Sigmoid colon (tissue), 7 donors: ENCODE results near the gene MARCHF6. TPM values are rescaled to one million over a fixed set of nuclear protein-coding genes. Genes with fewer than 3 reads are reported as not detected.

Experiments
- DNase-seq: peaks from one replicate; pipeline ENCODE4 v3.0.0-alpha.2; 2019
- H3K27ac ChIP-seq, 4 donors: fragments of 200-600 bp; sonication (generic); one replicate each; pipeline ENCODE4 v1.5.1; 2016 to 2019; ENCODE audit warnings: mild to moderate bottlenecking in 1 of 4
- H3K27me3 ChIP-seq, 3 donors: fragments of 200-600 bp; sonication (generic); one replicate each; pipeline ENCODE4 v1.5.1; 2019; ENCODE audit warnings: mild to moderate bottlenecking in 1 of 3
- H3K36me3 ChIP-seq, 4 donors: fragments of 200-600 bp; sonication (generic); one replicate each; pipeline ENCODE4 v1.5.1; 2016 to 2019
- H3K4me1 ChIP-seq, 4 donors: fragments of 200-600 bp; sonication (generic); one replicate each; pipeline ENCODE4 v1.5.1; 2017 to 2019
- H3K4me3 ChIP-seq, 4 donors: fragments of 200-600 bp; sonication (generic); one replicate each; pipeline ENCODE4 v1.5.1; 2017 to 2019; ENCODE audit warnings: mild to moderate bottlenecking in 2 of 4, moderate library complexity in 1 of 4
- H3K9me3 ChIP-seq, 4 donors: fragments of 200-600 bp in 3 of 4; sonication (generic) in 3 of 4; one replicate each; pipeline versions ENCODE4 v1.5.1 to v1.6.1; 2013 to 2019
- CTCF ChIP-seq, 4 experiments: fragments of 450-650 bp in 3 of 4; fragments of 200-600 bp in 1 of 4; IDR thresholded peaks; one replicate each; pipeline ENCODE4 v1.5.1; 2016 to 2019; ENCODE audit warnings: antibody characterized with exemption in 4 of 4, mild to moderate bottlenecking in 3 of 4, moderate library complexity in 2 of 4
- EP300 ChIP-seq, 4 donors: sonication (generic); formaldehyde crosslinking; IDR thresholded peaks; one replicate each; pipeline ENCODE4 v1.6.1; 2017; ENCODE audit warnings: antibody characterized with exemption in 4 of 4
- POLR2A ChIP-seq, 2 donors: fragments of 450-650 bp; IDR thresholded peaks; one replicate each; pipeline ENCODE4 v1.6.1; 2016; ENCODE audit warnings: antibody characterized with exemption in 2 of 2, mild to moderate bottlenecking in 2 of 2, moderate library complexity in 2 of 2
- POLR2AphosphoS5 ChIP-seq, 4 donors: sonication (generic); formaldehyde crosslinking; IDR thresholded peaks; one replicate each; pipeline ENCODE4 v1.6.1; 2017; ENCODE audit warnings: antibody characterized with exemption in 4 of 4
- WGBS, 2 donors: extraction: QIAGEN DNeasy Blood & Tissue Kit; methylation state at CpG; one replicate each; pipeline ENCODE4 v1.1.7; 2013; 5-methylcytosine and 5-hydroxymethylcytosine counted together
- intact Hi-C: fragments of 100-400 bp; cut with DNase I; formaldehyde crosslinking; loops from one replicate; pipeline ENCODE4 v1.15.1; 2023
- polyA plus RNA-seq, 3 donors: library from polyadenylated mRNA; stranded (reverse); fragments of 200-250 nt; gene quantifications; one replicate each; pipeline ENCODE4 v1.2.3, GENCODE V29; 2013
- total RNA-seq, 4 donors: library from RNA; depleted of rRNA; stranded (reverse); fragments of >200 nt; gene quantifications; one replicate each; pipeline ENCODE4 v1.1.0, GENCODE V29; 2016
- donor health status: healthy with polysubstance abuse.
- donor health status: Bipolar disorder and iron deficiency.
- donor health status: healthy.

MARCHF6 gene
- total and polyA plus RNA-seq, 7 donors: 6.0 to 108 (median 77.0) TPM

DNA sequence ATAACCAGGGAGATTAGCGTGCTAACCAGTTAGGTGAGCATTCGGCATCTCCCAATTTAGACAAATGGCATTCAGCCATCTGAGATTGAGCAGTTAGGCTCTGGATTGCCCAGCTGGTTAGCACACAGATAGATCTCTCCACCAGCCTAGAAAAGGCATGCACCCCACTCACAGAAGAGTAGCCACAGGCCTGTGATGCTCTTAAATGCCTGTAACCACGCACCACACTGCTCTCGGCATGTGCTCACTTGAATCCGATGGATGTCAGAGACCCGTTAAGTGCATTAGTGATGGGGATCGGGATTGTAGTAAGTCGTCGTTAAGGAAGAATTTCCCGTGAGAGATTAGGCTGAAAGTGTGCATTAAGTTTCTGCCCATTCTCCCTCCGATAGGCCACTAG is 23.0 kb downstream of the MARCHF6 start:
- DNase-seq: no peak
- intact Hi-C loops: no loop called here
- H3K4me3 ChIP-seq: no peak overlapping the region
- WGBS, 2 donors: 72 to 87% methylated on average over 11 of the region's 11 CpGs
- peaks cover 0 to 65% (median 39%) of the 10 kb centered on the region in 4 donors for H3K4me1 ChIP-seq
- H3K27me3 ChIP-seq: no peaks in the 10 kb centered on the region
- peaks cover 0 to 9% (median 0%) of the 10 kb centered on the region in 4 donors for H3K36me3 ChIP-seq
- H3K27ac ChIP-seq: no peak overlapping the region
- no peaks in the 10 kb centered on the region for H3K9me3 ChIP-seq
- no peak for TF ChIP-seq CTCF (IDR thresholded peaks at IDR 0.05)
- TF ChIP-seq POLR2A (IDR thresholded peaks at IDR 0.05): no peak
- no peak for TF ChIP-seq POLR2AphosphoS5 (IDR thresholded peaks at IDR 0.05)
- TF ChIP-seq EP300 (IDR thresholded peaks at IDR 0.05): no peak

GRCh38 chr5:10377081-10377480 is 23.6 kb downstream of the MARCHF6 start:
- DNase-seq: no peak
- WGBS, 2 donors: 75 to 90% methylated on average over 5 of the region's 5 CpGs
- peaks cover 0 to 59% (median 38%) of the 10 kb centered on the region in 4 donors for H3K4me1 ChIP-seq
- no peak for TF ChIP-seq EP300 (IDR thresholded peaks at IDR 0.05)
- TF ChIP-seq POLR2A (IDR thresholded peaks at IDR 0.05): no peak
- TF ChIP-seq CTCF (IDR thresholded peaks at IDR 0.05): no peak
- TF ChIP-seq POLR2AphosphoS5 (IDR thresholded peaks at IDR 0.05): no peak
- H3K4me3 ChIP-seq: no peak overlapping the region
- no peaks in the 10 kb centered on the region for H3K27me3 ChIP-seq
- intact Hi-C loops: no loop called here
- no peaks in the 10 kb centered on the region for H3K9me3 ChIP-seq
- peaks cover 0 to 10% (median 2%) of the 10 kb centered on the region in 4 donors for H3K36me3 ChIP-seq
- H3K27ac ChIP-seq: peak overlapping the region in 1 of 4 donors; percentile 42

GRCh38 chr5:10381803-10382202 is 28.3 kb downstream of the MARCHF6 start:
- Histone ChIP-seq H3K36me3 (peaks cover 0 to 20% (median 8%) of the 10 kb centered on the region in 4 donors), H3K4me1 (peaks cover 0 to 25% (median 19%) of the 10 kb centered on the region in 4 donors), H3K4me3 (no peak overlapping the region), H3K27me3 (no peaks in the 10 kb centered on the region), H3K27ac (no peak overlapping the region), H3K9me3 (no peaks in the 10 kb centered on the region)
- TF ChIP-seq CTCF (IDR thresholded peaks at IDR 0.05): no peak
- no peak for TF ChIP-seq EP300 (IDR thresholded peaks at IDR 0.05)
- no peak for TF ChIP-seq POLR2A (IDR thresholded peaks at IDR 0.05)
- TF ChIP-seq POLR2AphosphoS5 (IDR thresholded peaks at IDR 0.05): no peak
- intact Hi-C loops: no loop called here
- no peak for DNase-seq
- 94 to 95% methylated on average over 4 of the region's 4 CpGs for WGBS, 2 donors

DNA sequence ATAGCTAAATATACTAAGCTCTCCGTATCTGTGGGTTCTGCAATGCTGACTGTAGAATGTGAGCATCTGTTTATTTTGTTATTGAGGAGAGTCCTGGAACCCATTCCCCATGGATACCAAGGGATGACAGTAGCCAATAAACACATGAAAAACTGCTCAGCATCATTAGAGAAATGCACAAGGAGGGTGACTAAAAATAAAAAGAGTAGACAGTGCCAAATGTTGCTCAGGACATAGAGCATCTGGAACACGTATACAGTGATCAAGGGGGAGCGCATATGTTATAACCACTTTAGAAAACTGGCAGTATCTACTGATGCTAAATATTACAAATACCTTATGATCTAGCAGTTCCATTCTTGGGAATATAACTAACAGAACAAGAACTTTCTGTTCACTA is 31.0 kb downstream of the MARCHF6 start:
- Histone ChIP-seq H3K27ac (peak overlapping the region in 1 of 4 donors; percentile 45), H3K9me3 (no peaks in the 10 kb centered on the region), H3K36me3 (peaks cover 0 to 40% (median 15%) of the 10 kb centered on the region in 4 donors), H3K27me3 (no peaks in the 10 kb centered on the region), H3K4me3 (no peak overlapping the region), H3K4me1 (peaks cover 0 to 13% (median 10%) of the 10 kb centered on the region in 4 donors)
- no peak for DNase-seq
- WGBS, 2 donors: 91% methylated on average over 3 of the region's 3 CpGs
- TF ChIP-seq POLR2AphosphoS5 (IDR thresholded peaks at IDR 0.05) (peak in 1 of 4 donors; percentile 50), POLR2A (IDR thresholded peaks at IDR 0.05) (no peak)
- intact Hi-C loops: no loop called here

DNA sequence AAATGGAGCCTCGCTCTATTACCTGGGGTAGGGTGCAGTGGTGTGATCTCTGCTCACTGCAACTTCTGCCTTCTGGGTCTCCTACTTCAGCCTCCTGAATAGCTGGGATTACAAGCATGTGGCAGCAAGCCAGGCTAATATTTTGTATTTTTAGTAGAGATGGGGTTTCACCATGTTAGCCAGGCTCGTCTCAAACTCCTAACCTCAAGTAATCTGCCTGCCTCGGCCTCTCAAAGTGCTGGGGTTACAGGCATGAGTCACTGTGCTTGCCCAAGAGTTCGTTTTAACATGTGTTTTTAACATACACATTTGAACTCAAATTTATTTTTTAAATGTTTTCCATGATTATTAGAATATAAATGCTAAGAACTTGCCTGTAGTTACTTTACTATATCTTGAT is 34.2 kb downstream of the MARCHF6 start:
- Histone ChIP-seq H3K4me1 (peaks cover 0 to 13% (median 10%) of the 10 kb centered on the region in 4 donors), H3K36me3 (peaks cover 9 to 62% (median 18%) of the 10 kb centered on the region in 4 donors), H3K27ac (no peak overlapping the region), H3K9me3 (no peaks in the 10 kb centered on the region), H3K4me3 (no peak overlapping the region), H3K27me3 (no peaks in the 10 kb centered on the region)
- intact Hi-C loops: no loop called here
- no peak for DNase-seq
- 81 to 85% methylated on average over 4 of the region's 4 CpGs for WGBS, 2 donors
- no peak for TF ChIP-seq CTCF (IDR thresholded peaks at IDR 0.05)
- no peak for TF ChIP-seq EP300 (IDR thresholded peaks at IDR 0.05)
- TF ChIP-seq POLR2A (IDR thresholded peaks at IDR 0.05): no peak
- TF ChIP-seq POLR2AphosphoS5 (IDR thresholded peaks at IDR 0.05): no peak
